IMR-90 (cell line): ENCODE results near the gene E2F3.

ENCODE experiments used
- CEBPB ChIP-seq: IDR thresholded peaks from 2 replicates; pipeline ENCODE4 v1.6.1; 2012; ENCODE audit warnings: low read depth, low read length, improper control_type of control experiment
- MXI1 ChIP-seq: IDR thresholded peaks from 2 replicates; pipeline ENCODE4 v1.6.1; 2012; ENCODE audit warnings: low read depth, mild to moderate bottlenecking, low read length, moderate library complexity, borderline replicate concordance
- NFE2L2 ChIP-seq: fragments of 150-350 bp; IDR thresholded peaks from 2 replicates; pipeline ENCODE4 v1.6.1; 2016; ENCODE audit warnings: low read depth, mild to moderate bottlenecking, low read length
- POLR2A ChIP-seq: IDR thresholded peaks from 2 replicates; pipeline ENCODE4 v1.6.1; 2012; ENCODE audit warnings: mild to moderate bottlenecking, low read depth, low read length
- RAD21 ChIP-seq: IDR thresholded peaks from 2 replicates; pipeline ENCODE4 v1.6.1; 2012; ENCODE audit warnings: low read length, improper control_type of control experiment
- TF ChIP-seq, protein P1 (sequence below): conservative IDR thresholded peaks from 2 replicates; pipeline ENCODE4 v1.5.1; 2012; ENCODE audit warnings: mild to moderate bottlenecking, low read depth, low read length, improper control_type of control experiment

DNA sequence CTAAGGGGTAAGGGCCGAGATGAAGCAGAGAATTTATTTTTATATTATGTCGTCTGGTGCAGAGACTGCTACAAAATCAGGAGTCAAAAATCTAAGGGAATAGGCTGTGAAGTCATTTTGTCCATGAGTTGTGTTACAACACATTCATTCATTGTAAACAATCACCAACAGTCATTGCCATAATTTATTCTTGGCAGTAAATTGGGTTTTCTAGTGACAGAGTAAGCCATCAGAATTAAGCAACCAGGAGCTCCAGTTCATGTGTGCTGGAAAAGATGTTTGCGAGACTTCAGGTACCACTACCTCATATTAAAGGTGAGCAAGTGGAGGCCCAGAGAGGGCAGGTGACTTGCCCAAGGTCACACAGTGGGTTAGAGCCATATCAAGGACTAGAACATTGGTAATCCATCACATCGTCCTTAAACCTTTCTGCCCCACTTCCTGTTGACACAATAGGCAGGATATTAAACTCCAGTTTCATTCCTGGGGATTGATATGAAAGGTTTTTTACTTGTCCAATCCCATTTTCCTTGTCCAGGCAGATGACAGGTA is 46.0 kb downstream of the E2F3 start:
- TF ChIP-seq CEBPB (peak; percentile 55; the same call in 1 of the 2 replicates), POLR2A (no peak), RAD21 (no peak), NFE2L2 (no peak), MXI1 (no peak)
- TF ChIP-seq, protein P1, sequence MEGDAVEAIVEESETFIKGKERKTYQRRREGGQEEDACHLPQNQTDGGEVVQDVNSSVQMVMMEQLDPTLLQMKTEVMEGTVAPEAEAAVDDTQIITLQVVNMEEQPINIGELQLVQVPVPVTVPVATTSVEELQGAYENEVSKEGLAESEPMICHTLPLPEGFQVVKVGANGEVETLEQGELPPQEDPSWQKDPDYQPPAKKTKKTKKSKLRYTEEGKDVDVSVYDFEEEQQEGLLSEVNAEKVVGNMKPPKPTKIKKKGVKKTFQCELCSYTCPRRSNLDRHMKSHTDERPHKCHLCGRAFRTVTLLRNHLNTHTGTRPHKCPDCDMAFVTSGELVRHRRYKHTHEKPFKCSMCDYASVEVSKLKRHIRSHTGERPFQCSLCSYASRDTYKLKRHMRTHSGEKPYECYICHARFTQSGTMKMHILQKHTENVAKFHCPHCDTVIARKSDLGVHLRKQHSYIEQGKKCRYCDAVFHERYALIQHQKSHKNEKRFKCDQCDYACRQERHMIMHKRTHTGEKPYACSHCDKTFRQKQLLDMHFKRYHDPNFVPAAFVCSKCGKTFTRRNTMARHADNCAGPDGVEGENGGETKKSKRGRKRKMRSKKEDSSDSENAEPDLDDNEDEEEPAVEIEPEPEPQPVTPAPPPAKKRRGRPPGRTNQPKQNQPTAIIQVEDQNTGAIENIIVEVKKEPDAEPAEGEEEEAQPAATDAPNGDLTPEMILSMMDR = no peak
